ENCODE measurements around the gene MACROD2.

GRCh38 chr20:14566505-14566904 lies 571.2 kb downstream of the MACROD2 start:
- no peak for TF ChIP-seq CTCF (IDR thresholded peaks at IDR 0.05; ENCODE audit: low read depth, low read length, missing input control)
- no peak for TF ChIP-seq FOXA1 (IDR thresholded peaks at IDR 0.05)
- TF ChIP-seq EGR1 (IDR thresholded peaks at IDR 0.05; ENCODE audit: low read depth in 2 of 2): no peak
- TF ChIP-seq REST (IDR thresholded peaks at IDR 0.05): no peak
- no peak for TF ChIP-seq GABPA (IDR thresholded peaks at IDR 0.05 in 1 of 2, conservative IDR thresholded peaks at IDR 0.05 in 1 of 2)
- TF ChIP-seq YY1 (IDR thresholded peaks at IDR 0.05): no peak
- no peak for TF ChIP-seq ATF3 (IDR thresholded peaks at IDR 0.05)
- TF ChIP-seq MAX (IDR thresholded peaks at IDR 0.05): no peak

Measured in liver (tissue), 3 donors.